Parathyroid adenoma (tissue), 2 donors: ENCODE data around the gene SPRED1.

ENCODE experiments used
- H2AFZ ChIP-seq: fragments of 300-600 bp; sonication (generic); one replicate; pipeline ENCODE4 v1.7.0; 2017; ENCODE audit warnings: antibody characterized with exemption, mild to moderate bottlenecking
- H3K27ac ChIP-seq: fragments of 300-600 bp; sonication (generic); one replicate; pipeline ENCODE4 v1.7.0; 2017
- H3K27me3 ChIP-seq: fragments of 300-600 bp; sonication (generic); one replicate; pipeline ENCODE4 v1.7.0; 2017; ENCODE audit warnings: low read length; ENCODE audit not compliant: control insufficient read depth, insufficient read depth
- H3K36me3 ChIP-seq: fragments of 300-600 bp; sonication (generic); one replicate; pipeline ENCODE4 v1.7.0; 2017; ENCODE audit warnings: low read length; ENCODE audit not compliant: control insufficient read depth, insufficient read depth
- H3K4me1 ChIP-seq: fragments of 300-600 bp; sonication (generic); one replicate; pipeline ENCODE4 v1.7.0; 2017; ENCODE audit warnings: control low read depth
- H3K4me2 ChIP-seq: fragments of 300-600 bp; sonication (generic); one replicate; pipeline ENCODE4 v1.7.0; 2017; ENCODE audit warnings: low read length
- H3K4me3 ChIP-seq: fragments of 300-600 bp; sonication (generic); one replicate; pipeline ENCODE4 v1.7.0; 2017; ENCODE audit warnings: low read depth, low read length
- H3K79me2 ChIP-seq: fragments of 300-600 bp; sonication (generic); one replicate; pipeline ENCODE4 v1.7.0; 2017; ENCODE audit warnings: control low read depth
- H3K9ac ChIP-seq: fragments of 300-600 bp; sonication (generic); one replicate; pipeline ENCODE4 v1.7.0; 2017; ENCODE audit warnings: mild to moderate bottlenecking
- H3K9me3 ChIP-seq: fragments of 300-600 bp; sonication (generic); one replicate; pipeline ENCODE4 v1.7.0; 2017; ENCODE audit warnings: low read length; ENCODE audit not compliant: control insufficient read depth
- CTCF ChIP-seq: fragments of 300-600 bp; sonication (generic); IDR thresholded peaks from one replicate; pipeline ENCODE4 v1.7.0; 2017; ENCODE audit warnings: antibody characterized with exemption, mild to moderate bottlenecking
- donor health status: primary hyperparathyroidism.

Gene SPRED1

GRCh38 chr15:38215707-38216106 lies 36.9 kb upstream of the SPRED1 start:
- no peak overlapping the region for H3K4me3 ChIP-seq
- H3K27ac ChIP-seq: no peak overlapping the region
- H3K27me3 ChIP-seq: no peaks in the 10 kb centered on the region
- no peak overlapping the region for H3K4me2 ChIP-seq
- H3K36me3 ChIP-seq: no peaks in the 10 kb centered on the region
- H3K9ac ChIP-seq: no peak overlapping the region
- H2AFZ ChIP-seq: no peak overlapping the region
- no peaks in the 10 kb centered on the region for H3K9me3 ChIP-seq
- TF ChIP-seq CTCF: no peak
- H3K79me2 ChIP-seq: no peaks in the 10 kb centered on the region
- H3K4me1 ChIP-seq: no peaks in the 10 kb centered on the region

GRCh38 chr15:38216763-38217162 lies 35.9 kb upstream of the SPRED1 start:
- Histone ChIP-seq H3K27ac (no peak overlapping the region), H3K9ac (no peak overlapping the region)

GRCh38 chr15:38217191-38217595 lies 35.4 kb upstream of the SPRED1 start:
- no peak overlapping the region for H2AFZ ChIP-seq
- H3K4me2 ChIP-seq: no peak overlapping the region
- no peaks in the 10 kb centered on the region for H3K4me1 ChIP-seq
- H3K27ac ChIP-seq: no peak overlapping the region
- H3K4me3 ChIP-seq: no peak overlapping the region
- H3K9ac ChIP-seq: no peak overlapping the region
- no peaks in the 10 kb centered on the region for H3K36me3 ChIP-seq
- no peaks in the 10 kb centered on the region for H3K9me3 ChIP-seq
- no peaks in the 10 kb centered on the region for H3K79me2 ChIP-seq
- no peak for TF ChIP-seq CTCF
- H3K27me3 ChIP-seq: no peaks in the 10 kb centered on the region

More at GRCh38 chr15:38216763-38217162, 35.9 kb upstream of the SPRED1 start:
- H3K36me3 ChIP-seq: no peaks in the 10 kb centered on the region
- H3K79me2 ChIP-seq: no peaks in the 10 kb centered on the region
- no peaks in the 10 kb centered on the region for H3K9me3 ChIP-seq
- H3K4me2 ChIP-seq: no peak overlapping the region
- H3K4me3 ChIP-seq: no peak overlapping the region
- H2AFZ ChIP-seq: no peak overlapping the region
- H3K27me3 ChIP-seq: no peaks in the 10 kb centered on the region
- no peak for TF ChIP-seq CTCF
- H3K4me1 ChIP-seq: no peaks in the 10 kb centered on the region

- Histone ChIP-seq H3K79me2 (no peaks in the 10 kb centered on the region), H3K36me3 (no peaks in the 10 kb centered on the region), H3K4me3 (no peak overlapping the region), H3K4me2 (no peak overlapping the region), H3K27ac (no peak overlapping the region), H3K9ac (no peak overlapping the region), H3K9me3 (no peaks in the 10 kb centered on the region), H3K27me3 (no peaks in the 10 kb centered on the region), H3K4me1 (no peaks in the 10 kb centered on the region), H2AFZ (no peak overlapping the region)
- no peak for TF ChIP-seq CTCF
These were observed 34.6 kb upstream of the SPRED1 start for GRCh38 chr15:38217788-38218609.
